ENCODE data around the gene NCDN. TPM values are rescaled to one million over a fixed set of nuclear protein-coding genes. Genes with fewer than 3 reads are reported as not detected.
"Not testable (repeated sequence)": the region's sequence is repeated elsewhere in the genome, so short reads cannot be mapped to it uniquely, and the experiment has no call there.

NCDN gene
- total RNA-seq, 1 donor from 2014 or later = 28.6 TPM

GRCh38 chr1:35564884-35565741 lies 7.5 kb downstream of the NCDN start:
- intact Hi-C loops (cut with DNase I) = loop anchor here (5.0 kb wide), 1 partner anchor 162 kb away; no protein-coding TSS in a partner anchor
- ATAC-seq = no peak
- DNase-seq (ENCODE audit: low spot score) = no peak

GRCh38 chr1:35565742-35566133 lies 8.1 kb downstream of the NCDN start:
- peak; percentile 33 for DNase-seq (ENCODE audit: low spot score)

GRCh38 chr1:35567947-35568558 lies 10.5 kb downstream of the NCDN start:
- intact Hi-C loops (cut with DNase I) = loop anchor here (5.0 kb wide), 1 partner anchor 159 kb away; no protein-coding TSS in a partner anchor
- no peak for ATAC-seq
- DNase-seq (ENCODE audit: low spot score) = no peak

More at GRCh38 chr1:35565742-35566133, 8.1 kb downstream of the NCDN start:
- intact Hi-C loops (cut with DNase I) = loop anchor here (5.0 kb wide), 1 partner anchor 162 kb away; no protein-coding TSS in a partner anchor
- ATAC-seq = no peak

GRCh38 chr1:35568975-35569395 lies 11.4 kb downstream of the NCDN start:
- intact Hi-C loops (cut with DNase I) = loop anchor here (5.0 kb wide), 1 partner anchor 158 kb away; no protein-coding TSS in a partner anchor
- ATAC-seq (peak; percentile 70), DNase-seq (ENCODE audit: low spot score) (peak; percentile 79)

DNA sequence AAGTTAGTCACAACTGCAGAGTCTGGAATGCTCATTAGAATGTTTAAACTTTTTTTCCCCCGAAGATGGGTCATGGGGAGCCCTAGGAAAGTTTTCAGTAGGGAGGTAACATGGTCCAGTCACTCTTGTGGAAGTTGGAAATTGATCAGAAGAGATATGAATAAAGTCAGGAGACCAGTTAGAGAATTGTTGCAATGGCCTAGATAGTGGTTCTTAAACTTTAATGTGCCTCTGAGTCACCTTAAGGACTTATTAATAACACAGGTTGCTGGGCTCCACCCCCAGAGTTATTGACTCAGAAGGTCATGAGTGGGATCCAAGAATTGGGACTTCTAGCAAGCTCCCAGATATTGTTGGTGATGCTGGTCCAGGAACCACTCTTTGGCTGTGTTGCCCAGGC lies 12.3 kb downstream of the NCDN start:
- DNase-seq (ENCODE audit: low spot score) (peak; percentile 33), ATAC-seq (no peak)
- intact Hi-C loops (cut with DNase I) = loop anchor here (5.0 to 10.0 kb wide), 2 partner anchors 157 to 205 kb away; no protein-coding TSS in a partner anchor

DNA sequence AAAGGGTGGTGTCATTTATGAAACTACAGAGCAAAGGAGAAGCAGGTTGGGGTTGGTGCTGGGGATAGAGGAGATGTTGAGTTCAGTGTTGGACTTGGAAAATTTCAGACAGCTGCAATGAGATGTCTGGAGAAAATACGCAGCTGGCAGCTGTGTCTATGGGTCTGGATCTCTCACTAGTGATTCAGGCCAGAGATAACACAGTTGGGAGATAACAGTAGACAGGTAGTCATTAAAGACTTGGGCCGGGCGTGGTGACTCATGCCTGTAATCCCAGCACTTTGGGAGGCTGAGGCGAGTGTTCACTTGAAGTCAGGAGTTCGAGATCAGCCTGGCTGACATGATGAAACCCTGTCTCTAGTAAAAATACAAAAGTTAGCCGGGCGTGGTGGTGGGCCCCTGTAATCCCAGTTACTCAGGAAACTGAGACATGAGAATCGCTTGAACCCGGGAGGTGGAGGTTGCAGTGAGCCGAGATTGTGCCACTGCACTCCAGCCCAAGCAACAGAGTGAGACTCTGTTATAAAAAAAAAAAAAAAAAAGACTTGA lies 13.1 kb downstream of the NCDN start:
- ATAC-seq (no peak), DNase-seq (ENCODE audit: low spot score) (peak; percentile 25)

GRCh38 chr1:35571263-35571662 lies 13.7 kb downstream of the NCDN start:
- ATAC-seq = no peak
- DNase-seq (ENCODE audit: low spot score) = peak; percentile 39
- intact Hi-C loops (cut with DNase I) = loop anchor here (10.0 kb wide), 1 partner anchor 204 kb away; no protein-coding TSS in a partner anchor

More for the DNA sequence above, 13.1 kb downstream of the NCDN start:
- intact Hi-C loops (cut with DNase I) = loop anchor here (10.0 kb wide), 1 partner anchor 204 kb away; no protein-coding TSS in a partner anchor

DNA sequence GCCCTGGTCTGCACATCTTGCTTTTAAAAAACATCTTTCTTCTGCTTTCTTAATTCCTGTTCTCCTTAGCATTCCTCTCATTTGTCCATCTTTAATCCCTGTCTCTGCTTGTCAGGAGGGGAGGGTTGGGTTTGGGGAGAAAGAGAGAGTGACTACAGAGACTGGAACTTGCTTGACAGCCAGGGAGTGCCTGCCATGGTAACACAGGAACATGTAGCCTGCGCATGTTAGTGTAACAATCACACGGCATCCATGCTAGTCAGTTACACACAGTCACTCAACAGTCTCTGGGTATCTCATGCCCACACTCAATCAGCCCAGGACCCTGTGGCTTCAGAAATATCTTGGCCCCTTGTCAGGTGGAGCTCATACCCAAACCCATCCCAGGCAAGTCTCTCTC lies 14.7 kb downstream of the NCDN start:
- no peak for DNase-seq (ENCODE audit: low spot score)
- intact Hi-C loops (cut with DNase I) = loop anchor here (10.0 kb wide), 1 partner anchor 203 kb away; no protein-coding TSS in a partner anchor

GRCh38 chr1:35573198-35574124 lies 15.9 kb downstream of the NCDN start, which contains the start of gene TFAP2E:
TFAP2E (plus strand) TSS chr1:35573314; CDS start chr1:35573578, 264 bp downstream.
- no peak for DNase-seq (ENCODE audit: low spot score)
- intact Hi-C loops (cut with DNase I) = loop anchor here (10.0 kb wide), 1 partner anchor 201 kb away; no protein-coding TSS in a partner anchor
- ATAC-seq = no peak

More for the DNA sequence above, 14.7 kb downstream of the NCDN start:
- no peak for ATAC-seq

DNA sequence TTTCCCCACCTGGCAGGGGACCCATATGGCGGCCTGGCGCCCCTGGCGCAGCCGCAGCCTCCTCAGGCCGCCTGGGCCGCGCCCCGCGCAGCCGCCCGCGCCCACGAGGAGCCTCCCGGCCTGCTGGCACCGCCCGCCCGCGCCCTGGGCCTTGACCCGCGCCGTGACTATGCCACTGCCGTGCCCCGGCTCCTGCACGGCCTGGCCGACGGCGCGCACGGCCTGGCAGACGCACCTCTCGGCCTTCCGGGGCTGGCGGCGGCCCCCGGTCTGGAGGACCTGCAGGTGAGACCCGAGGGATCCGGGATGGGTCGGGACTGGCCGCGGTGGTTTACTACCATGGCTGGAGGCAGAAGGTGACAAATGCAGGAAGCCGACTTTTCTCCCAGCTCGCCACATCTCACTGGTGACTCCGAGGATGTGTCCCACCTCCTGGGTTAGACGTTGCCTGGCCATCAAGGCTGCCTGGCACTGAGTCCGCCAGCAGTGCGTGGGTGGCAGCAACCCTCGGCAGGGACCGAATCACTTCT lies 16.6 kb downstream of the NCDN start:
- ATAC-seq (no peak), DNase-seq (ENCODE audit: low spot score) (no peak)
- intact Hi-C loops (cut with DNase I) = loop anchor here (10.0 kb wide), 1 partner anchor 201 kb away; no protein-coding TSS in a partner anchor

DNA sequence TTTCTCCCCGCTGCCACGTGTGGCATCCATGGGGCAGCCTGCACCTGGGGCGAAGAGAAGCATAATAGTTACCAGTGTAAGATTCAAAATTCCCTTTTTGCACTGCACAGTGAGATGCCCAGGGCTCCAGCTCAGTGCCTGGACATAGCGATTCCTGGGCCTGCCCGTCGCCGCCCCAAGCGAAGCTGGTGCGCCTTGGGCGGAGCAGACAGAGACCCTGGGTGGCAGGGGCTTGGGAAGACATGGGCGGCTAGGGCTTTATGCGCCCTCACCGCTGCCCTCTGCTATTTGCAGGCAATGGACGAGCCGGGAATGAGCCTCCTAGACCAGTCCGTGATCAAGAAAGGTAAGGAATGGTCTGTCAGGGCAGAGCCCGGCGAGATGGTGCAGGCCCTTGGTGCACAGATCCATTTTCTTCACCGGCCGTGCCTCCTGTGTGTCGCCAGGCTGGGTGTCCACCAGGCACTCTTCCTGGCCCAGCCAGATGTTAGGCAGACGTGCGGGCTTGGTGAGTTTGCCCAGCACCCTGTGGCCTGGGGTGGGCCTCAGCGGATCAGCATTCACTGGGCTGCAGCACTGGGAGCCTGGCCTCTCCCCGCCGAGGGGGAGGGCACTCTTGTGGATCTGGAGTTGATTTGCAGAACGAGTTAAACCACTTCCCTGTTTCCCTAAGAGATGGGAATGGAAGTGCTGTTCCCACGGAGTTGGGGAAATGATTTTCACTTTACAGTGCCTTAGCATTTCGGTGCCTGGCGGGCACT lies 17.2 kb downstream of the NCDN start:
- intact Hi-C loops (cut with DNase I) = loop anchor here (10.0 kb wide), 1 partner anchor 200 kb away; no protein-coding TSS in a partner anchor
- ATAC-seq (no peak), DNase-seq (ENCODE audit: low spot score) (no peak)

DNA sequence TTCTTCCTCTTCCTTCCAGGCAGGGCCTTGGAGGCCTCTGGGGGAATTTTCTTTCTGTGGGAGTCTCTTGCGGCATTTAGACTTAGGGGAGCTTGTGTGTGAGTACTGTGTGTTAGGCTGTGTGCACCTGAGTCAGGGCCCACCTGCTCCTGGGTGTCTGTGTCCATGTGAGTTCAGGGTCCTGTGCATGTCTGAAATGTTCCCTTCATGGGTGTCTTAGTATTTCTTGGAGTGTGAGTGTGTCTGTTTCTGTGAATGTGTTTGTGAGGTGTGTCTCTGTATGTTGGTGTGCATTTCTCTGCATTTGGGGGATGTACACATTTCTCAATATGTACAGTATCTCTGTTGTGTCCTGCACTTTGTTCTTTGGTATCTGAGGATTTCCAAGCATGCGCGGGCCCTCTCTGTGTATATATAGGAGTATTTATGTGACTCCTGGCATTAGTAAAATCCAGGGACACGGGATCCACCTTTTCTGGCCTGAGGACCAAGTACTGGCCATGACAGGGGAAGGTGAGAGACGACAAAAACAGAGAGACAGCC lies 17.9 kb downstream of the NCDN start:
- intact Hi-C loops (cut with DNase I) = loop anchor here (10.0 kb wide), 1 partner anchor 199 kb away; no protein-coding TSS in a partner anchor
- DNase-seq (ENCODE audit: low spot score) = no peak
- no peak for ATAC-seq

- intact Hi-C loops (cut with DNase I) = loop anchor here (10.0 kb wide), 1 partner anchor 199 kb away; no protein-coding TSS in a partner anchor
Measured at GRCh38 chr1:35576061-35576765, 18.6 kb downstream of the NCDN start.

GRCh38 chr1:35576766-35577070 lies 19.1 kb downstream of the NCDN start:
- intact Hi-C loops (cut with DNase I) = loop anchor here (10.0 kb wide), 1 partner anchor 198 kb away; no protein-coding TSS in a partner anchor
- not testable (repeated sequence) for DNase-seq (ENCODE audit: low spot score); ATAC-seq

More at GRCh38 chr1:35576061-35576765, 18.6 kb downstream of the NCDN start:
- DNase-seq (ENCODE audit: low spot score) (no peak), ATAC-seq (no peak)

DNA sequence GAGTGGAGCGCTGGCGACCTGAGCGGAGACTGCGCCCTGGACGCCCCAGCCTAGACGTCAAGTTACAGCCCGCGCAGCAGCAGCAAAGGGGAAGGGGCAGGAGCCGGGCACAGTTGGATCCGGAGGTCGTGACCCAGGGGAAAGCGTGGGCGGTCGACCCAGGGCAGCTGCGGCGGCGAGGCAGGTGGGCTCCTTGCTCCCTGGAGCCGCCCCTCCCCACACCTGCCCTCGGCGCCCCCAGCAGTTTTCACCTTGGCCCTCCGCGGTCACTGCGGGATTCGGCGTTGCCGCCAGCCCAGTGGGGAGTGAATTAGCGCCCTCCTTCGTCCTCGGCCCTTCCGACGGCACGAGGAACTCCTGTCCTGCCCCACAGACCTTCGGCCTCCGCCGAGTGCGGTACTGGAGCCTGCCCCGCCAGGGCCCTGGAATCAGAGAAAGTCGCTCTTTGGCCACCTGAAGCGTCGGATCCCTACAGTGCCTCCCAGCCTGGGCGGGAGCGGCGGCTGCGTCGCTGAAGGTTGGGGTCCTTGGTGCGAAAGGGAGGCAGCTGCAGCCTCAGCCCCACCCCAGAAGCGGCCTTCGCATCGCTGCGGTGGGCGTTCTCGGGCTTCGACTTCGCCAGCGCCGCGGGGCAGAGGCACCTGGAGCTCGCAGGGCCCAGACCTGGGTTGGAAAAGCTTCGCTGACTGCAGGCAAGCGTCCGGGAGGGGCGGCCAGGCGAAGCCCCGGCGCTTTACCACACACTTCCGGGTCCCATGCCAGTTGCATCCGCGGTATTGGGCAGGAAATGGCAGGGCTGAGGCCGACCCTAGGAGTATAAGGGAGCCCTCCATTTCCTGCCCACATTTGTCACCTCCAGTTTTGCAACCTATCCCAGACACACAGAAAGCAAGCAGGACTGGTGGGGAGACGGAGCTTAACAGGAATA lies 19.7 kb downstream of the NCDN start:
- intact Hi-C loops (cut with DNase I) = loop anchor here (10.0 kb wide), 1 partner anchor 197 kb away; no protein-coding TSS in a partner anchor
- DNase-seq (ENCODE audit: low spot score) (no peak), ATAC-seq (peak; percentile 78)
